T1000 (cell line): ENCODE data around the gene TBX1.

ENCODE experiments used
- DNase-seq: peaks from one replicate; lab custom pipeline; 2025; ENCODE audit warnings: mixed read lengths; lab: John Stamatoyannopoulos, UW

Gene TBX1

GRCh38 chr22:19800306-19800705 is 39.7 kb downstream of the TBX1 start:
- no peak for DNase-seq

GRCh38 chr22:19800761-19801244 is 40.2 kb downstream of the TBX1 start:
- no peak for DNase-seq

DNA sequence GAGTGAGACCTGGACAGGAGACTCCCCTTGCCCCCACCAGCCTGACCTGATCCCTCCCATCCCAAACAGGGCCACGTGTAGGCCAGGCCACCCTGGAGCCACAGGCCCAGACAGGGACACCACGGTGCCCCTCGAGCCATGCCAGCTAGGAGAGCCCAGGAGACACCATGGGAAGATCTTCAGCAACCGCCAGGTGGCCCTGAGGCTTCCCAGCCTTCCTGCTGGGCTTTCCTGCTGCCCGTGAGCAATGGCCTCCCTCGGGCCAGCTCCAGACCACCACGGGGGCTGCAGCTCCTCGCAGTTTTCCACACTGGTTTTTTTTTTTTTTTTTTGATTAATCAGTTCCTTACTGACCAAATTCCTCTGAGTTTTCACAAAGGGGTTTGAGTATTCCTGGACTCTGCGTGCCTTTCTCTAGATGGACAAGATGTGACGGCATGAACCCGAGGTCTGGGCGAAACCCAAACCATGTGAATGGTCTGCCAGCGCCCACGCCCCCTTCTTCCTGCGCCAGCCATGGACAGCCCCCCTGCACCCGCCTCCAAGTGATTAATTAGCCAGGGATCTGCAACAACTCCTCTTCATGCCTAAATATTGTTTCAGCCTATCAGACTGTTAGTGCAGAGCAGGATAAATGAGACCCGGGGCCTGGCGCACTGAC is 40.9 kb downstream of the TBX1 start:
- no peak for DNase-seq

- DNase-seq = no peak
These were observed 41.7 kb downstream of the TBX1 start for GRCh38 chr22:19802001-19802893.

DNA sequence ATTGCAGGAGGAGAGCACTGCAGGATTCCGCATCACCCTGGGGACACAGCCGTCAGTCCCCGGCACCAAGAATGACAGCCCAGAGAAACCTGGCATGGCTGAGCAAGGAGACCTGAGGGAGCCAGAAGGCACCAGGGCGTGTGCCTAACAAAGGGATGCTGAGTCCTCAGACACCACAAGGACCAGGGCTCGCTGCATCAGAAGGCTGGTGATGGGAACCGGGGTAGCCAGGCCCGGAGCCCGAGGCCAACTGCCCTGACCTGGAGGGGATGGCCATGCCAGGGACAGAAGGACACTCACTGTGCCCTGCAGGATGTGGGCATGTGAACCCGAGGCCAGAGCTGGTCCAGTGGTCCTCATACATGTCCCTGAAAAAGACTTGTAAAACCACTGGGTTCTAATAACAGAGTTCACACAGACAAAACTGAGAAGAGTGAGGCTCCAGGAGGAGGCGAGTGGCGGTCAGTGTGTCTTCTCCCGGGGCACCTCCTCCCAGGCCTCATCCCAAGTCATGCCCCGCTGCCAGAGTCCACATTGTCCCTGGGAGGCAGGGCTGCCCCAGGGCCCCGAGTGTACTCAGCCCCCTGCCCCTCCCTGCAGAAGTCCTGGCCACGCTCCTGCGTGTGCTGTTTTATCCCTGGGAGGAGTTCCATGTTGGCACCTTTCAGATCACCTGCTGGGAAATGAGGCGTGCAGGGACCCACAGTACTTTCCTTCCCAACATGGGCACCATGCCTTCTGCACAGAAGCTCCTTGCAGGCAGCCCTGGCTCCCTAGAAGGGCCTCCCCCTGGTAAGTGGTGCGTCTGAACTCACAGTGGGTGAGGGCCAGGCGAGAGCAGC is 42.5 kb downstream of the TBX1 start:
- no peak for DNase-seq

DNA sequence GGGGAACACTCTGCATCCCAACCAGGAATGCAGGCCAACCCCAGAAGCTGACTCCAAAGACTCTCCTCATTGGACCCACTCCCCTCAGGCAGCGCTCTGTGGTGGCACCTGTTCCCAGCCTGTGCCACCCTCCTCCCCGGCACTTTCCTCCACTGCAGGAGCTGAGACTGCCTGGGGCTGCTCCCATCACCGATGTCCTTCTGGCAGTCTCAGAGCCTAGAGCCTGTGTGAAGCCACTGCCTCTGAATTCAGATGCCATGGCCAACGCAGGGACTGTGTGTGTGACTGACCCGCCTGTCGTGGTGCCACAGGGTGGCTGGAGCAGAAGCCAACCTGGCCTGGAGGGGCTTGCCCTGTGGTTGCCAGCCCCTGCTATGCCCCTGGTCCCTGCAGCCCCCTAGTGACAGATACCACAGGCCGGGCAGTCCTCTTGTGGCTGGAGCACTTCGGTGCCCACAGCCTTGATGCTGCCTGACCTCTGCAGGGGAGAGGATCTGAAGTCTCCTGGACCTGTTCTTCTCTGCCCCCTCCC is 43.2 kb downstream of the TBX1 start:
- no peak for DNase-seq

GRCh38 chr22:19805821-19806212 is 45.2 kb downstream of the TBX1 start:
- DNase-seq = no peak

DNA sequence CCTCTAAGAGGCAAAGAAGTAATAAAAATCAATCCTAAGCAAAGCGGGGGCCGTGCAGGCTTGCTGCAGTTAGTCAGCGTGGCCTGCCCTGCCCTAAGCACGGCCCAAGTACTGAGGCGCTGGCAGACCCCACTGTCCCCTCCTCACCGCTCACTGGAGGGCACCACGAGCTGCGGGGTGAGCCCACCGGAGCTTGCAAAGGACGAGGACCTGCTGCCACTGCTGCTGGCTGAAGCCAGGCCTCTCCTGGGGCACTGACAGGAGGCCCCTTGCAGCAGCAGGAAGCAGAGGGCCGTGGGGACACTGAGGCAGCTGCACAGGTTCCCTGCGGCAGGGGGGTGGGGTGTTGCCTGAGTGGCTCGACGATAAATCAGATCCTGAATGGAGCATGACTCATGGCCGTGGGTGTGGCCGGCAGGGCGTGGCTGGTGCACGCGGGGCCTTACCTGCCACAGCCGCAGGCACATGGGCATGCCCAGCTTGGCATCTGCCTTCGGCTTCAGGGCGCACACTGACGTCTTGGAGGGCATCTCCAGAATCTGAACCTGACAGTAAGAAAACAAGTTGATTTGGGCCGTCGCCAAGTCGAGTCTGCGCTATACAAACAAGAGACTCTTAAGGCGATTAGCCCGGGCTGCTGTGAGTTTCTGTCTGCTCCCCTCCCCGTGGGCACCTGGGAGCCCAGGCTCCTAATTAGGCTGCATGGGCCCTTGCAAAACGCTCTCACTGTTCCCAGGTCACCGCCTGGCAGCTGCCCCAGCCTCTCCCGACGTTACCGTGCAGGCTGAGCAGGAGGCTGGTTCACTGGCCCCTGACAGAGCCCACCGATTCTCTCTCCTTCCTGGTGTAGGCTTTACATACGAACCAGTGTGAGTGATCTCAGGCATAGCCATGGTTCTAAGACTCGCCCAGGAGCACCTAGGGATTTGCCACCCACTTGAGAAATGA is 45.9 kb downstream of the TBX1 start:
- DNase-seq = peak; percentile 22

DNA sequence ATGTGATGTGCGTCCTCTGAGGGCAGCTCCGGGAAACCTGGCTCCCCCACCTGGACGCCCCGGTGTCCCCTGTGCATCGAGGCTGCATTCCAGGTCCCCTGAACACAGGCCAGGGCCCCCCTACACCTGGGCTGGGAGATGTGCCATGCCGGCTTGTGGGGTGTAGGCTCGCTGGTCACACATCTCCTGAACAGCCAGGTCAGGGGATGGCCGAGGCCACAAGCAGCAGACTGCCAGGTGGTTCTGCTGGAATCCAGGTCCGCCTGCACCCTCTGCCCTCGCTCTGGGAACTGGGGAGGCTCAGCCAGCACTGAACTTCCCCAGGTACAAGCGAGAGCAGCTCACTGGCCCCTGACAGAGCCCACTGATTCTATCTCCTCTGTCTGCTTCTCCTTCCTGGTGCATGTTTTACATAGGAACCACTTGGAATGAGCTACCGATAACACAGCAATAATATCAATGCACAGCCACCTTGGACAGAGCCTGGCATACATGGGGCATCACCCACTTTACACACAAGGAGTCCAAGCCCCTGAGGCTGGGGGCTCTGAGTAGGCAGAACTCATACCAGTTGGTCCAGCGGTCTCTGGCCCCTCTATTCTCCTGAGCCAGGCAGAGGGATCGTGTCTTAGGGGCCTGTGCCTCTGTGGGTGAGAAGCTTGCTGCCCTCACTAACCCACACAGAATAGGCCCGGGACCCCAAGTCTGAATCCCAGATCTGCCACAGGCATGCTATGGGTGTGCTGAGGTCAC is 46.8 kb downstream of the TBX1 start:
- no peak for DNase-seq

GRCh38 chr22:19807914-19808872 is 47.6 kb downstream of the TBX1 start:
- no peak for DNase-seq

DNA sequence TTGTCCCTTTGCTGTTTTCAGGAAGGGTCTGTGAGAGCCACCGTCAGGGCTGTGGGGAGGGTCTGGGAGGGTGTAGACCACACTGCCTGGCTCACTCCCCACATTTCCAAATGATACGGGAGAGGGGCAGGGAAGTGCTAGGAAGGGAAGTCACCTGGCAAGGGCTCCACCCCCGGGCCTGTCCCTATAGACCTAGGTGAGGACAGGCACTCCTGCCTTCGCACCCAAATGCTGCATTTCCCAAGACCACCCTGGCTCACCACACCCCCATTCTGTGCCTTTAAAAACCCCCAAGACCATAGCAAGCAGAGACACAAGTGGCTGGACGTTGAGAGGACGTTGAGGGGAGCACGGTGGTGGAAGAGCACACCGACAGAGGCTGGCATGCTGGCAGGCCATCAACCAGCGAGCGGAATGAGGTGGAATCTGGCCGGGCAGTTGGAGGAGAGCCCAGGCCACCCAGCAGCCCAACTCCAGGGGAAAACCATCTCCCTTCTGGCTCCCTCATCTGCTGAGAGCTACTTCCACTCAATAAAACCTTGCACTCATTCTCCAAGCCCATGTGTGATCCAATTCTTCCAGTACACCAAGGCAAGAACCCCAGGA is 48.4 kb downstream of the TBX1 start:
- DNase-seq = no peak

- DNase-seq = no peak
These were observed 49.2 kb downstream of the TBX1 start for GRCh38 chr22:19809741-19810140.

DNA sequence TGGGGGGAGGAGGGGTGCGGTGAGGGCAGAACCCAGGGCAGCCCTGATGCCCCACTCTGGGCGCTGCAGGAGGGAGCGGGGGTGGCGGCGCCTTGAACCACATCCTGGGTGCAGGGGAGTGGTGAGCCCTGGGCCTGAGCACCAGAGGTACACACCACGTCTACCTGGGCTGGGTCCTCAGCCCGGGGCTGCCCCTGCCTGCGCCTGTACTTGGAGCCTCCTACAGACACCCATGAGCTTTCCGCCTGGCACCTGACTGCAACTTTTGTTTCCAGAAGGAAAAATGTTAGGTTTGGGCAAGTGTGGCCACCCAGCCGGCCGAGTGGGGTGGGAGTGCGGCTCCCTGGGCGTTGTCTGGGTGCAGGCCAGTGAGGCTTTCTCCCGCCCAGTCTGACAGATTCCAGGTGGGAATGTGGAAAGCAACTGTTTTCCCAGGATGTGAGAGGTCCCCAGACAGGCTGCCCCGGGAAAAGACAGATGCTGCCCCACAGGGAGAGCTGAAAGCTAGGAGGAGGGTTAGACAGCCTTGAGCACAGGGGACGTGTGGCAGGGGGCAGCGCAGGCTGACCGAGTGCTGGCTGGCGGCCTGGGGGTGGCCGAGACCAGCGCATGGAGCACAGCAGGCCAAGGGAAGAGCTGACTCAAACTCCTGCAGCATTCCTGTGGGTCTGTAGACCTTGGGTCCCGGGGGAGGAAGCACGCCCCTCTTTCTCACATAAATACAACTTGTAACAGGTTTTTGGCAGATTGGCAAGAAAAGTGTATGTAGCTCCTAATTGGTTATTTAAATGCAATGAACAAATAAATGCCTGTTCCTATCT is 50.0 kb downstream of the TBX1 start:
- DNase-seq = no peak

- DNase-seq = no peak
These were observed 50.6 kb downstream of the TBX1 start for GRCh38 chr22:19811211-19811621.

- DNase-seq = no peak
These were observed 51.5 kb downstream of the TBX1 start for GRCh38 chr22:19811811-19812771.

DNA sequence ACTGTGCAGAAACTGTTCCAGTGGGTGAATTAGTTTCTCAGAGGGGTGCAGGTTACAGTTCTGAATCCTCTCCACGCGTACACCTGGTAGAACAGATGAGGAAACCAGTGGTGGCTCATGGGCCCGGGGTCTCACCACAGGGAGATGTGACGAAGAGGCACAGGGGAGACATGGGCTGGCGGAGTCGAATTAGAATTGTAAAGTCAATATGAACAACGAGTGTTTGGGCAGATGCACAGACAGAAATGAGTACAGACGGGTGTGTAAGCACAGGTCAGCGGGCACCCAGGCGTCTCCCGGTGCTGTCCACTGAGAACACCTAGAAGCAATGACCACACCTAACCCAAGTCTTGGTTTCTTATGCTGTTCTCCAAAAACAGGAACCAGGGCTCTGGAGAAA is 52.3 kb downstream of the TBX1 start:
- no peak for DNase-seq

- DNase-seq = no peak
These were observed 53.9 kb downstream of the TBX1 start for GRCh38 chr22:19814428-19814827.
